Transverse colon (tissue), 4 donors: Measurements from ENCODE around the gene CLOCK. TPM values are rescaled to one million over a fixed set of nuclear protein-coding genes. Genes with fewer than 3 reads are reported as not detected.

Experiments used
- DNase-seq: peaks from one replicate; pipeline ENCODE4 v3.0.0-alpha.2; 2019
- H3K27ac ChIP-seq, 4 donors: fragments of 200-600 bp; sonication (generic); 2 replicates each; pipeline ENCODE4 v1.5.1; 2016 to 2018; ENCODE audit warnings: inconsistent platforms in 4 of 4
- H3K27me3 ChIP-seq: fragments of 200-600 bp; sonication (generic); 2 replicates; pipeline ENCODE4 v1.5.1; 2017; ENCODE audit warnings: inconsistent platforms
- H3K36me3 ChIP-seq, 4 donors: fragments of 200-600 bp; sonication (generic); 2 replicates each; pipeline ENCODE4 v1.5.1; 2017 to 2019; ENCODE audit warnings: inconsistent platforms in 4 of 4
- H3K4me1 ChIP-seq, 4 donors: fragments of 200-600 bp; sonication (generic); 2 replicates each; pipeline ENCODE4 v1.5.1; 2017 to 2020; ENCODE audit warnings: inconsistent platforms in 4 of 4
- H3K4me3 ChIP-seq, 4 donors: fragments of 200-600 bp; sonication (generic); 1 replicate in 1 of 4; 2 replicates in 3 of 4; pipeline versions ENCODE4 v1.5.1 to v1.6.1; 2017 to 2019; ENCODE audit warnings: inconsistent platforms in 4 of 4
- H3K9me3 ChIP-seq, 2 donors: fragments of 200-600 bp; sonication (generic); 2 replicates each; pipeline ENCODE4 v1.5.1; 2017 to 2019; ENCODE audit warnings: inconsistent platforms in 2 of 2
- CTCF ChIP-seq, 5 experiments: fragments of 200-600 bp in 3 of 5; fragments of 450-650 bp in 2 of 5; sonication (generic) in 3 of 5; IDR thresholded peaks; 1 replicate in 2 of 5; 2 replicates in 3 of 5; pipeline ENCODE4 v1.5.1; 2016 to 2017; ENCODE audit warnings: antibody characterized with exemption in 5 of 5, inconsistent platforms in 3 of 5, mild to moderate bottlenecking in 2 of 5, moderate library complexity in 1 of 5
- EP300 ChIP-seq: sonication (generic); formaldehyde crosslinking; IDR thresholded peaks from one replicate; pipeline ENCODE4 v1.6.1; 2017; ENCODE audit warnings: antibody characterized with exemption, low read depth
- POLR2A ChIP-seq: fragments of 450-650 bp; IDR thresholded peaks from one replicate; pipeline ENCODE4 v1.6.1; 2016; ENCODE audit warnings: antibody characterized with exemption, mild to moderate bottlenecking, moderate library complexity
- POLR2AphosphoS5 ChIP-seq, 3 donors: sonication (generic); formaldehyde crosslinking; IDR thresholded peaks; one replicate each; pipeline ENCODE4 v1.6.1; 2016; ENCODE audit warnings: antibody characterized with exemption in 3 of 3
- WGBS, 2 donors: methylation state at CpG; one replicate each; pipeline ENCODE4 v1.1.5; 2018; ENCODE audit warnings: low coverage in 1 of 2; 5-methylcytosine and 5-hydroxymethylcytosine counted together
- in situ Hi-C, 4 donors: fragments of 200-750 bp; cut with MboI; loops; one replicate each; pipeline versions ENCODE4 v1.15.0 to v1.15.1; 2017; ENCODE audit warnings: low sequenced_read_pairs in 3 of 4, low pct_ligation_motif_present in 1 of 4, low pct_unique_long_range_greater_than_20kb in 1 of 4
- intact Hi-C: fragments of 100-400 bp; cut with DNase I; formaldehyde crosslinking; loops from one replicate; pipeline ENCODE4 v1.15.1; 2023; ENCODE audit warnings: low total_unique reads
- small RNA-seq, 4 donors: library from RNA; depleted of rRNA; stranded (forward); fragments of <200 nt; gene quantifications; one replicate each; pipeline ENCODE3, GENCODE V24; 2016
- total RNA-seq, 4 donors: library from RNA; depleted of rRNA; stranded (reverse); fragments of >200 nt; gene quantifications; one replicate each; pipeline ENCODE4 v1.1.0, GENCODE V29; 2016

Gene CLOCK
- total RNA-seq, 4 donors from 2014 or later: 6.7 to 19.7 (median 16.9) TPM

- no peak for TF ChIP-seq POLR2A
- no peak for TF ChIP-seq EP300
- no peak for TF ChIP-seq POLR2AphosphoS5 (IDR thresholded peaks at IDR 0.05)
- TF ChIP-seq CTCF (IDR thresholded peaks at IDR 0.05): no peak
- 51 to 59% methylated on average over 8 to 13 of the region's 13 CpGs for WGBS, 2 donors
- intact Hi-C loops (no loop called here), in situ Hi-C loops (no loop called here)
- Histone ChIP-seq H3K9me3 (no peaks in the 10 kb centered on the region), H3K4me3 (no peak overlapping the region), H3K27ac (no peak overlapping the region), H3K4me1 (no peaks in the 10 kb centered on the region), H3K36me3 (no peaks in the 10 kb centered on the region), H3K27me3 (no peaks in the 10 kb centered on the region)
- peak; percentile 56 for DNase-seq
These were observed 167.9 kb downstream of the CLOCK start for GRCh38 chr4:55378617-55379467.

Small RNA genes lying within 50 kb of the gene (small RNA-seq; reads per million reads assigned to genes)
- gene RF00019: 0 reads per million in 4 donors

Other genes with a start within 250 kb of the CLOCK start
- gene SRD5A3, start 200.7 kb downstream of the CLOCK start, total RNA-seq: 10 to 100 TPM in 1 of 4 donors, 1 to 10 TPM in 3; 1.2 to 13.5 (median 4.9) TPM
- 100 to 1,000 TPM in 3 of 4 donors, 10 to 100 TPM in 1; 79.5 to 215 (median 136) TPM for gene TMEM165, start 151.0 kb downstream of the CLOCK start, total RNA-seq
- gene PDCL2, start 45.3 kb upstream of the CLOCK start, total RNA-seq: not detected
- under 1 TPM in 1 of 4 donors, not detected in 3; 0.96 TPM for gene NMU, start 89.4 kb upstream of the CLOCK start, total RNA-seq